ENCODE results near the gene RFNG. TPM values are rescaled to one million over a fixed set of nuclear protein-coding genes. Genes with fewer than 3 reads are reported as not detected.

Gene RFNG
- total and polyA plus RNA-seq, 10 of the 15 experiments (the other 5 are each of a cell fraction or from before 2014, with no cell fraction given) = 0.10 to 19.6 (median 6.2) TPM

DNA sequence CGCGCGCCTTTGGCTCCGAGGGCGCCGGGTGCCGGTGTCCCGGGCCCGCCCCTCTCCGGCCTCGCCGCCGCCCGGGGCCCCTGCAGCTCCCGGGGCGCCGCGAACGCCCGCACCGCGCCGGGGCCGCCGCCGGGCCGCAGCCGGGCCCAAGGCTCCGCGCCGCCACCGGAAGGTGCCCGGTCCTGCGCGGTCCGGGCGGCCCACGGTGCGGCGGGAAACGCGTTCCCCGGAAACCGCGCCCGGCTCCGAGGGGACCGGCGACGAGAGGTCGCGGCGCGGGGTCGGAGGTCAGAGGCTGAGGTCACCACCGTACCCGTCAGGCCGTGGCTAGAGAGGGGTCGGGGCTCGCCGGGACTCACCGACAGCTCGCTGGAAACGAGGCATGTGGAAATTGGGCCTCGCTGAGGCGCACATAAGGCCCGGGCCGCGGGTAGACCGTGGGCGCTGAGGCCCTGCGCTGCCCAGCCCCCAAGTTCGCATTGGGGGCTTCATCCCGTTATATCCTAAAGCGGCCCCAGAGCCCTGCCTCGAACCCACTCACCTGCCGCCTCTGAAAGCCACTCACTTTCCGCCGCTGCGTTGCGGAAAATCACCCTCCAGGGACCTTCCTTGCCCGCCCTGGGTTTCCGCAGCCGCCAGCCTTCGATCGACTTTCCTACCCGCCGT lies 14.2 kb upstream of the RFNG start, which contains the start of gene DUS1L (continued):
- TF ChIP-seq BHLHE40 (IDR thresholded peaks at IDR 0.05; ENCODE audit: borderline replicate concordance in 1 of 2, low read depth in 2 of 2, low read length in 1 of 2) (peak; percentile 7 to 66; a peak in 2 of 4 replicates), CHD2 (IDR thresholded peaks at IDR 0.05; ENCODE audit: borderline replicate concordance, low read depth, low read length) (peak; percentile 15; the same call in 1 of the 2 replicates), BACH1 (IDR thresholded peaks at IDR 0.05; ENCODE audit: borderline replicate concordance) (no peak; the same call in 1 of the 2 replicates), CHD1 (IDR thresholded peaks at IDR 0.05; ENCODE audit: low read depth, low read length) (no peak), IKZF2 (IDR thresholded peaks at IDR 0.05) (no peak)
- TF ChIP-seq, protein P1, sequence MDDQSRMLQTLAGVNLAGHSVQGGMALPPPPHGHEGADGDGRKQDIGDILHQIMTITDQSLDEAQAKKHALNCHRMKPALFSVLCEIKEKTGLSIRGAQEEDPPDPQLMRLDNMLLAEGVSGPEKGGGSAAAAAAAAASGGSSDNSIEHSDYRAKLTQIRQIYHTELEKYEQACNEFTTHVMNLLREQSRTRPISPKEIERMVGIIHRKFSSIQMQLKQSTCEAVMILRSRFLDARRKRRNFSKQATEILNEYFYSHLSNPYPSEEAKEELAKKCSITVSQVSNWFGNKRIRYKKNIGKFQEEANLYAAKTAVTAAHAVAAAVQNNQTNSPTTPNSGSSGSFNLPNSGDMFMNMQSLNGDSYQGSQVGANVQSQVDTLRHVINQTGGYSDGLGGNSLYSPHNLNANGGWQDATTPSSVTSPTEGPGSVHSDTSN (IDR thresholded peaks at IDR 0.05; ENCODE audit: insufficient replicate concordance, low read depth, low read length) = peak; percentile 41

DNA sequence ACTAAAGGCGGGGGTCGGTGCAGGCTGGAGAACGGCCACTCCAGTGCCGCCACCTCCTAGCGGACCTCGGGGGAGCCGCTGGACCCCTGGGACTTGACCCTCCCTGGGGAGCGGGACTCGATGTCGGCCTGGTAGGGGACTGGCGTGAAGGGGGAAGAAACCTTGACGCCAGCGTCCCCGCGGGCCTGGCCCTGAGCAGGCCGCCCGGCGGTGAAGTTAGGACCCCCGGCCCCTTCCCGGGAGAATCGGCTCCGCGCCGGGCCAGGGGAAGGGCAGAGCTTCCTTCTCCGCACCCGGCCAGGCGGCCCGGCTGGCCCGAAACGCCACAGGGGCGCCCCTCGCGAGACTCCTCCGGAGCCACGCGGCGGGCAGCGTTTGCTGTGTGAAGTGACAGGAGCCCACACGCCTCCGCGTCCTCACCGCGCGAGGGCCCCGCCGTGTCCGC lies 13.6 kb upstream of the RFNG start:
- Histone ChIP-seq H3K27ac (ENCODE audit: control insufficient read depth, insufficient read depth) (peak overlapping the region; percentile 65), H3K9ac (ENCODE audit: control insufficient read depth, insufficient read depth, low read length) (peak overlapping the region; percentile 90), H3K36me3 (ENCODE audit: control insufficient read depth in 2 of 2, insufficient read depth in 2 of 2, low read length in 1 of 2) (peaks cover 3 to 9% of the 10 kb centered on the region in 2 experiments; a peak in 3 of 4 replicates), H3K79me2 (ENCODE audit: control insufficient read depth, insufficient read depth, low read length) (peaks cover 20% of the 10 kb centered on the region), H2AFZ (ENCODE audit: control insufficient read depth, low read depth, low read length) (peak overlapping the region; percentile 34; the same call in 1 of the 2 replicates), H3K4me1 (ENCODE audit: control insufficient read depth, insufficient read depth, low read length) (peaks cover 8% of the 10 kb centered on the region), H3K4me2 (ENCODE audit: control insufficient read depth, insufficient read depth) (peak overlapping the region; percentile 82), H3K27me3 (replicated peaks in 1 of 2; ENCODE audit: control insufficient read depth in 2 of 2, insufficient read depth in 2 of 2, low read length in 1 of 2) (no peaks in the 10 kb centered on the region), H3K4me3 (peak overlapping the region; percentile 90), H4K20me1 (ENCODE audit: control insufficient read depth, insufficient read depth) (no peaks in the 10 kb centered on the region), H3K9me3 (replicated peaks; ENCODE audit: control insufficient read depth, insufficient read depth, low read length) (no peaks in the 10 kb centered on the region)
- BruUV-seq (replicated peaks) = no TSS peak
- ChIA-PET RAD21 (ENCODE audit: unreplicated experiment) (no interaction called here), POLR2A (interaction anchor here (0.8 kb wide), 1 partner anchor 31 kb away, joined by 3 read pairs; no protein-coding TSS in a partner anchor), CTCF (interaction anchor here (0.7 kb wide), 1 partner anchor 35 kb away, joined by 4 read pairs; no protein-coding TSS in a partner anchor), SMC1A (ENCODE audit: uncharacterized antibody, unreplicated experiment) (interaction anchor here (2.2 kb wide), 1 partner anchor 28 kb away, joined by 5 read pairs; the partner anchor contains the start of gene DCXR)
- intact Hi-C loops (cut with micrococcal nuclease; ENCODE audit: unreplicated experiment) = no loop called here
- peak; percentile 49 for ATAC-seq
- in situ Hi-C loops (cut with MboI) = no loop called here
- FAIRE-seq = no peak
- no peak for DNase-seq (ENCODE audit: low read depth, low spot score)
- 1% methylated on average over 34 of the region's 47 CpGs for WGBS (ENCODE audit: insufficient coverage, insufficient replicate concordance, low lambda C conversion rate, missing lambda C conversion rate)
- TF ChIP-seq GABPA (IDR thresholded peaks at IDR 0.05; ENCODE audit: low read depth) (no peak), SIN3A (IDR thresholded peaks at IDR 0.05; ENCODE audit: low read depth, low read length) (peak; percentile 40; the same call in 1 of the 2 replicates), MEF2B (IDR thresholded peaks at IDR 0.05; ENCODE audit: partially characterized antibody, poor library complexity, severe bottlenecking) (peak; percentile 37)
- TF ChIP-seq, protein P2, sequence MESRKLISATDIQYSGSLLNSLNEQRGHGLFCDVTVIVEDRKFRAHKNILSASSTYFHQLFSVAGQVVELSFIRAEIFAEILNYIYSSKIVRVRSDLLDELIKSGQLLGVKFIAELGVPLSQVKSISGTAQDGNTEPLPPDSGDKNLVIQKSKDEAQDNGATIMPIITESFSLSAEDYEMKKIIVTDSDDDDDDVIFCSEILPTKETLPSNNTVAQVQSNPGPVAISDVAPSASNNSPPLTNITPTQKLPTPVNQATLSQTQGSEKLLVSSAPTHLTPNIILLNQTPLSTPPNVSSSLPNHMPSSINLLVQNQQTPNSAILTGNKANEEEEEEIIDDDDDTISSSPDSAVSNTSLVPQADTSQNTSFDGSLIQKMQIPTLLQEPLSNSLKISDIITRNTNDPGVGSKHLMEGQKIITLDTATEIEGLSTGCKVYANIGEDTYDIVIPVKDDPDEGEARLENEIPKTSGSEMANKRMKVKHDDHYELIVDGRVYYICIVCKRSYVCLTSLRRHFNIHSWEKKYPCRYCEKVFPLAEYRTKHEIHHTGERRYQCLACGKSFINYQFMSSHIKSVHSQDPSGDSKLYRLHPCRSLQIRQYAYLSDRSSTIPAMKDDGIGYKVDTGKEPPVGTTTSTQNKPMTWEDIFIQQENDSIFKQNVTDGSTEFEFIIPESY (IDR thresholded peaks at IDR 0.05) = no peak
- TF ChIP-seq, protein P3, sequence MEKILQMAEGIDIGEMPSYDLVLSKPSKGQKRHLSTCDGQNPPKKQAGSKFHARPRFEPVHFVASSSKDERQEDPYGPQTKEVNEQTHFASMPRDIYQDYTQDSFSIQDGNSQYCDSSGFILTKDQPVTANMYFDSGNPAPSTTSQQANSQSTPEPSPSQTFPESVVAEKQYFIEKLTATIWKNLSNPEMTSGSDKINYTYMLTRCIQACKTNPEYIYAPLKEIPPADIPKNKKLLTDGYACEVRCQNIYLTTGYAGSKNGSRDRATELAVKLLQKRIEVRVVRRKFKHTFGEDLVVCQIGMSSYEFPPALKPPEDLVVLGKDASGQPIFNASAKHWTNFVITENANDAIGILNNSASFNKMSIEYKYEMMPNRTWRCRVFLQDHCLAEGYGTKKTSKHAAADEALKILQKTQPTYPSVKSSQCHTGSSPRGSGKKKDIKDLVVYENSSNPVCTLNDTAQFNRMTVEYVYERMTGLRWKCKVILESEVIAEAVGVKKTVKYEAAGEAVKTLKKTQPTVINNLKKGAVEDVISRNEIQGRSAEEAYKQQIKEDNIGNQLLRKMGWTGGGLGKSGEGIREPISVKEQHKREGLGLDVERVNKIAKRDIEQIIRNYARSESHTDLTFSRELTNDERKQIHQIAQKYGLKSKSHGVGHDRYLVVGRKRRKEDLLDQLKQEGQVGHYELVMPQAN (conservative IDR thresholded peaks at IDR 0.05) = 0 out of 2 replicates have a peak, but pooled peaks have one; percentile 49
